Pancreas (tissue), 10 donors: ENCODE results near the gene SNRNP200. TPM values are rescaled to one million over a fixed set of nuclear protein-coding genes. Genes with fewer than 3 reads are reported as not detected.

Experiments used
- ATAC-seq, 4 donors: fragments of 200-7000 bp; cut with Tn5 transposase; one replicate each; pipeline versions ENCODE4 v1.8.0 to v1.9.1; 2020; ENCODE audit warnings: mild to moderate bottlenecking in 4 of 4, moderate library complexity in 4 of 4
- DNase-seq, 6 donors: peaks; one replicate each; pipeline ENCODE4 v3.0.0-alpha.2; 2020
- FAIRE-seq: peaks from 2 replicates; lab custom pipeline; 2012; peaks lifted over from hg19 to GRCh38; lab: Jason Lieb, UNC
- H3K27ac ChIP-seq, 4 donors: fragments of 200-600 bp; sonication (generic); 1 replicate in 3 of 4; 2 replicates in 1 of 4; pipeline versions ENCODE4 v1.5.0 to v1.8.0; 2020
- H3K27me3 ChIP-seq, 4 donors: fragments of 200-600 bp; one replicate each; pipeline ENCODE4 v1.8.0; 2021
- H3K36me3 ChIP-seq, 3 donors: fragments of 200-600 bp; sonication (generic) in 1 of 3; one replicate each; pipeline versions ENCODE4 v1.5.0 to v1.8.0; 2020 to 2021
- H3K4me1 ChIP-seq, 3 donors: fragments of 200-600 bp; one replicate each; pipeline ENCODE4 v1.8.0; 2021
- H3K4me3 ChIP-seq, 4 donors: fragments of 200-600 bp; sonication (generic) in 2 of 4; one replicate each; pipeline versions ENCODE4 v1.5.0 to v1.8.0; 2020 to 2021
- H3K9me3 ChIP-seq, 4 donors: fragments of 200-600 bp; one replicate each; pipeline ENCODE4 v1.8.0; 2021
- CTCF ChIP-seq, 4 donors: fragments of 200-600 bp; sonication (generic) in 3 of 4; IDR thresholded peaks; one replicate each; pipeline versions ENCODE4 v1.5.0 to v1.8.0; 2021; ENCODE audit warnings: antibody characterized with exemption in 4 of 4
- WGBS, 2 donors: extraction: QIAGEN DNeasy Blood & Tissue Kit; methylation state at CpG; one replicate each; pipeline ENCODE4 v1.1.7; 2013; 5-methylcytosine and 5-hydroxymethylcytosine counted together
- intact Hi-C, 3 donors: fragments of 100-400 bp; cut with DNase I; formaldehyde crosslinking; loops; one replicate each; pipeline versions ENCODE4 v1.11.1 to v1.14.2; 2022
- polyA plus RNA-seq, 2 donors: library from polyadenylated mRNA; stranded (reverse); fragments of 200-250 nt; gene quantifications; one replicate each; pipeline ENCODE4 v1.2.3, GENCODE V29; 2013
- total RNA-seq, 6 donors: library from RNA; stranded (reverse); fragmentation: NEBNext Ultra II Directional in 4 of 6; extraction: Animal tissue kit (Norgen Biotek cat#: 25700) in 4 of 6; gene quantifications; one replicate each; pipeline versions ENCODE4 v1.2.1 to v1.2.4, GENCODE V29; 2021 to 2023
- donor health status: healthy with polysubstance abuse.
- donor health status: DM: no; HTN: no; CAD: no; lungs with moderate emphysema.
- donor health status: DM: no; HTN: no; CAD: no.
- donor health status: control.
- donor health status: control.
- donor health status: Bipolar disorder and iron deficiency.
- donor health status: DM: yes; HTN: yes; CAD: no.
- donor health status: DM: no; HTN: no; CAD: no.
- donor health status: DM: no; HTN: no; CAD: no.
- donor health status: DM: yes; HTN: yes; CAD: no.

SNRNP200 gene
- total and polyA plus RNA-seq, 8 donors, result 42.1 to 87.7 (median 50.3) TPM

- no peak for TF ChIP-seq CTCF (IDR thresholded peaks at IDR 0.05)
- DNase-seq (no peak), FAIRE-seq (no peak), ATAC-seq (no peak)
- H3K4me3 ChIP-seq, result no peak overlapping the region
- H3K36me3 ChIP-seq, result no peaks in the 10 kb centered on the region
- peaks cover 0 to 15% (median 3%) of the 10 kb centered on the region in 4 donors for H3K27me3 ChIP-seq
- intact Hi-C loops, result no loop called here
- H3K9me3 ChIP-seq, result no peaks in the 10 kb centered on the region
- H3K4me1 ChIP-seq, result peaks cover 0 to 3% (median 0%) of the 10 kb centered on the region in 3 donors
- no peak overlapping the region for H3K27ac ChIP-seq
- 95 to 96% methylated on average over 8 of the region's 8 CpGs for WGBS, 2 donors
These were observed 21.2 kb upstream of the SNRNP200 start for GRCh38 chr2:96326564-96326963.

GRCh38 chr2:96325884-96326255 lies 20.5 kb upstream of the SNRNP200 start:
- Histone ChIP-seq H3K36me3 (no peaks in the 10 kb centered on the region), H3K4me3 (peak overlapping the region in 3 of 4 donors; percentile 48 to 63 (median 55)), H3K27me3 (peaks cover 0 to 15% (median 3%) of the 10 kb centered on the region in 4 donors), H3K27ac (no peak overlapping the region), H3K4me1 (peaks cover 0 to 3% (median 0%) of the 10 kb centered on the region in 3 donors), H3K9me3 (no peaks in the 10 kb centered on the region)
- ATAC-seq, result peak; percentile 20 to 48 (median 34)
- intact Hi-C loops, result no loop called here
- DNase-seq, result no peak
- WGBS, 2 donors, result 47 to 52% methylated on average over 8 of the region's 8 CpGs
- no peak for TF ChIP-seq CTCF (IDR thresholded peaks at IDR 0.05)
- FAIRE-seq, result no peak

GRCh38 chr2:96325041-96325883 lies 19.9 kb upstream of the SNRNP200 start, which contains the start of gene ITPRIPL1:
Gene ITPRIPL1 (plus strand): TSS chr2:96325317. CDS start chr2:96325840, 523 bp downstream.
- H3K9me3 ChIP-seq, result no peaks in the 10 kb centered on the region
- no peak for TF ChIP-seq CTCF (IDR thresholded peaks at IDR 0.05)
- WGBS, 2 donors, result 8 to 9% methylated on average over 56 to 58 of the region's 58 CpGs
- peaks cover 0 to 3% (median 0%) of the 10 kb centered on the region in 3 donors for H3K4me1 ChIP-seq
- H3K36me3 ChIP-seq, result no peaks in the 10 kb centered on the region
- FAIRE-seq, result no peak
- peak in 2 of 6 donors; percentile 28 to 66 for DNase-seq
- H3K27ac ChIP-seq, result no peak within 1 kb of the TSS
- H3K4me3 ChIP-seq, result peak within 1 kb of the TSS; percentile 20 to 63 (median 52)
- peak; percentile 49 to 62 (median 60) for ATAC-seq
- H3K27me3 ChIP-seq, result peaks cover 0 to 15% (median 3%) of the 10 kb centered on the region in 4 donors
- intact Hi-C loops, result no loop called here

GRCh38 chr2:96324721-96325040 lies 19.3 kb upstream of the SNRNP200 start:
- H3K27ac ChIP-seq, result no peak overlapping the region
- no peaks in the 10 kb centered on the region for H3K9me3 ChIP-seq
- TF ChIP-seq CTCF (IDR thresholded peaks at IDR 0.05), result no peak
- intact Hi-C loops, result no loop called here
- H3K4me3 ChIP-seq, result peak overlapping the region in 2 of 4 donors; percentile 48 to 63
- no peaks in the 10 kb centered on the region for H3K36me3 ChIP-seq
- H3K4me1 ChIP-seq, result peaks cover 0 to 3% (median 0%) of the 10 kb centered on the region in 3 donors
- ATAC-seq (no peak), FAIRE-seq (no peak), DNase-seq (no peak)
- WGBS, 2 donors, result 58 to 60% methylated on average over 6 of the region's 6 CpGs
- peaks cover 0 to 20% (median 3%) of the 10 kb centered on the region in 4 donors for H3K27me3 ChIP-seq

GRCh38 chr2:96323849-96324248 lies 18.5 kb upstream of the SNRNP200 start:
- Histone ChIP-seq H3K4me3 (no peak overlapping the region), H3K27me3 (peaks cover 0 to 21% (median 3%) of the 10 kb centered on the region in 4 donors), H3K4me1 (peaks cover 0 to 3% (median 0%) of the 10 kb centered on the region in 3 donors), H3K27ac (no peak overlapping the region), H3K36me3 (no peaks in the 10 kb centered on the region), H3K9me3 (no peaks in the 10 kb centered on the region)
- ATAC-seq (no peak), FAIRE-seq (no peak), DNase-seq (no peak)
- TF ChIP-seq CTCF (IDR thresholded peaks at IDR 0.05), result no peak
- intact Hi-C loops, result no loop called here
- WGBS, 2 donors, result 74 to 80% methylated on average over 1 of the region's 1 CpG
